ENCODE measurements around the gene ICA1. TPM values are rescaled to one million over a fixed set of nuclear protein-coding genes. Genes with fewer than 3 reads are reported as not detected.
A peak's percentile ranks its signal among the peaks of the same experiment; 100 is the strongest.

ICA1 gene
- total RNA-seq, 2 experiments from 2014 or later = 0.57 to 1.0 TPM

DNA sequence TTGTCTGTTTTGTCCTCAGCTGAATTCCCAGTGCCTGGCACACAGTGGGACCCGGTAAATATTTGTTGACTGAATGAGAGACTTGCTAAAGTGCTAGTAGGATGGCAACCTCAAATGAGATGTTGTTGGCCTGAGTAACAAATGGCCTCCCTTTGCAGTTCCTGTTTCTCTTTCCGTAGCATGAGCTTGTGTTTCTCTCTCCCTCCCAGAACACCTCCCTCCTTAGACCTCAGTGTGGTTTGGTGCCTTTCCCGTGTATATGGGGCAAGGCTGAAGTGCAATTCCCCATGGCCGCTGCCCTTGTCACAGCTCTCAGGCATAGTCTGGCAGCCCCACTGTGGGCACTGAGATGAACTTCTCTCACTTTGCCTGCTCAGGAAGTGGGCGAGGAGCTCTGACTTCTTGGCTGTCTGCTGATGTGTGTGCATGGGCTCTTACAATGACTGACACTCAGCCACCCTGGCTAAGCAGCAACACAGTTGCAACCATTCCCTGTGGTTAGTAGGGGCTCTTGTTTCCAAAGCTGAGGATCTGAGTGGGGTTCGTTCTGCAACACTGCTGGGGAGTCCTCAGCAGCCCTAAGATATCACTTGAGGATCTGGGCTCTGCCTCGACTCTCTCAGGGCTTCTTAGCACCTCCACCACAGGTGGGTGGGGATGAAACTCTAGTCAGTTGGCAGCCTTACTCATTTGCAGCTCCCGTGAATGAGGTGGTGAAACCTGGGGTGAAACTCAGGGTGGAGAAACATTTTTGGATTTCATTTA, 136.1 kb downstream of the ICA1 start:
- Mint-ChIP-seq H3K4me1 (peaks cover 81% of the 10 kb centered on the region), H3K27ac (peak overlapping the region; percentile 95), H3K27me3 (peaks cover 5% of the 10 kb centered on the region), H3K4me3 (peak overlapping the region; percentile 62), H3K36me3 (ENCODE audit: low read depth) (peaks cover 3% of the 10 kb centered on the region), H3K9me3 (ENCODE audit: low read depth) (no peaks in the 10 kb centered on the region)
- POLR2A ChIA-PET = interaction anchor here (0.5 to 2.1 kb wide), 13 partner anchors 9 to 181 kb away, joined by 3 to 22 read pairs (median 3); no protein-coding TSS in a partner anchor
- peak; percentile 88 for DNase-seq
- CTCF ChIA-PET = interaction anchor here (0.7 to 1.6 kb wide), 8 partner anchors 8 to 445 kb away, joined by 3 to 5 read pairs (median 4); no protein-coding TSS in a partner anchor
- ATAC-seq = peak; percentile 93
- intact Hi-C loops (cut with DNase I, micrococcal nuclease) = loop anchor here (1.0 to 10.0 kb wide), 10 partner anchors 8 to 941 kb away; partner anchors contain the start of genes C1GALT1 (in 2 of the 2), GLCCI1 (in 2 of the 2), UMAD1 (in 2 of the 2) and MIOS (in 1 of the 2)

DNA sequence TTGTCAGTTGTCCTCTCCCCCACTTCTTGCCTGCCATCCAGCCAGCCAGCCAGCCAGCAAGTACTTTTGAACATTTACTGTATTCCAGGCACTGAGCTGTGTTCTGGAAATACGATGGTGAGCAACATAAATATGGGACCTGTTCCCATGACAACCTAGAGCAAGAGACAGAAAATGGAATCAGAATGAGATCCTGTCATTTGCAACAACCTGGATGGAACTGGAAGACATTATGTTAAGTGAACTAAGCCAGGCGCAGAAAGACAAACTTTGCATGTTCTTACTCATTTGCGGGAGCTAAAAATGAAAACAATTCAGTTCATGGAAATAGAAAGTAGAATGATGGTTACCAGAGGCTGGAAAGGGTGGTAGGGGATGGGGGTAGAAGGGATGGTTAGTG, 140.7 kb downstream of the ICA1 start:
- DNase-seq = no peak

DNA sequence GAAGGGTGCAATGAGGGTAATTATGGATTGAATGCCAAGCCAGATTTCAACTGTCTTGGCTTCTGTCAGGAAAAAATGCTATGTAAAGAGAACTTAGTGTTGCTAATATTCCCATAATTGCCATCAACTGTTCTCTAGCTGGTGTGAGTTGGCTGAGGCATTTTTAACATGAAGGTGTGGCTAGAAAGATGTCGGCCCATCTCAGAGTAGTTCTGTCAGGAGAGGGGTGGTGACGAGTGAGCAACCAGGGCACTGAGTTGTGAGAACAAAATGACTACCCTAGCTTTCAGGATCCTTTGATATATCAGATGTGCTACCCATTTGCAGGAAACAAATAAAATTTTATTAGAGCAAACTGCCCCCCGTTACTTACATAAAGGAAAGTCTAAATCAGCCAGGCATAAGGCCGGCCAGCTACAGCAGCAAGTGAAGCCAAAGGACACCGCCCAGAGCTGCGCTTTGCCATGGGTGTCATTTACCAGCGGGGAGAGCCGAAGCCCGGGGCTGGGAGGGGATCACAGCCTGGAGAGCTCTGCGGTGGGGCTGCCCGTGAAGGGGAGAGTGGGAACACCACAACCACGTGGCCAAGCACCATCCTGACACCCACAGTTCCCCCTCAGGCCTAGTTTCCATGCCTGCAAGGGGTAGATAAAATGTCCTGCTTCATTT, 141.4 kb downstream of the ICA1 start:
- CTCF ChIA-PET = interaction anchor here (0.6 kb wide), 1 partner anchor 26 kb away, joined by 3 read pairs; no protein-coding TSS in a partner anchor
- POLR2A ChIA-PET = interaction anchor here (0.8 kb wide), 1 partner anchor 480 kb away, joined by 3 read pairs; the partner anchor contains the start of gene UMAD1
- H3K36me3 Mint-ChIP-seq (ENCODE audit: low read depth) = no peaks in the 10 kb centered on the region
- no peak overlapping the region for H3K27ac Mint-ChIP-seq
- DNase-seq = no peak
- peaks cover 4% of the 10 kb centered on the region for H3K9me3 Mint-ChIP-seq (ENCODE audit: low read depth)
- intact Hi-C loops (cut with DNase I, micrococcal nuclease) = loop anchor here (10.0 kb wide), 1 partner anchor 936 kb away; the partner anchor contains the start of gene C1GALT1 (in 2 of the 2)
- no peak for ATAC-seq
- no peak overlapping the region for H3K4me3 Mint-ChIP-seq
- H3K4me1 Mint-ChIP-seq = peaks cover 63% of the 10 kb centered on the region
- H3K27me3 Mint-ChIP-seq = peaks cover 3% of the 10 kb centered on the region

More for the DNA sequence above, 140.7 kb downstream of the ICA1 start:
- intact Hi-C loops (cut with DNase I, micrococcal nuclease) = loop anchor here (10.0 kb wide), 1 partner anchor 936 kb away; the partner anchor contains the start of gene C1GALT1 (in 2 of the 2)
- Mint-ChIP-seq H3K4me3 (no peak overlapping the region), H3K9me3 (ENCODE audit: low read depth) (peaks cover under 1% of the 10 kb centered on the region), H3K36me3 (ENCODE audit: low read depth) (no peaks in the 10 kb centered on the region), H3K4me1 (peaks cover 63% of the 10 kb centered on the region), H3K27me3 (peaks cover 3% of the 10 kb centered on the region), H3K27ac (peak overlapping the region; percentile 49)
- no peak for ATAC-seq
- POLR2A ChIA-PET = interaction anchor here (0.8 kb wide), 1 partner anchor 481 kb away, joined by 3 read pairs; the partner anchor contains the start of gene UMAD1
- CTCF ChIA-PET = interaction anchor here (0.6 kb wide), 1 partner anchor 25 kb away, joined by 3 read pairs; no protein-coding TSS in a partner anchor

DNA sequence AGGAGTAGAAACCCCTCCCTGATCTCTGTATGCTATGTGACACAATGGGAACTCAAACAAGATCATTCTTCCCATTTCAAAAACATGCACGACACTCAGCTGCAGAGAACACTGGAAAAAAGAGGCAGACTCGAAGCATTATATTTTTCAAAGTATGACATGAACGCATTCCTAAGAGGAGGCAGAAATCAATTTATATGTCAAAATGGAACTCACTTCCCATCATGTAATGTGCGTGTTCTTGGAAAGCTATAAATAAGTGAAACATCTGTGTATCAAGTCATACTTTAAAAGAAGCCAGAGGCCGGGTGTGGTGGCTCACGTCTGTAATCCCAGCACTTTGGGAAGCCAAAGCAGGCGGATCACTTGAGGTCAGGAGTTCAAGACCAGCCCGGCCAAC, 142.7 kb downstream of the ICA1 start:
- peaks cover 3% of the 10 kb centered on the region for H3K27me3 Mint-ChIP-seq
- peaks cover 63% of the 10 kb centered on the region for H3K4me1 Mint-ChIP-seq
- H3K4me3 Mint-ChIP-seq = no peak overlapping the region
- CTCF ChIA-PET = interaction anchor here (1.3 to 1.4 kb wide), 2 partner anchors 15 to 200 kb away, joined by 3 to 4 read pairs; no protein-coding TSS in a partner anchor
- H3K27ac Mint-ChIP-seq = no peak overlapping the region
- peaks cover 3% of the 10 kb centered on the region for H3K36me3 Mint-ChIP-seq (ENCODE audit: low read depth)
- no peak for DNase-seq
- intact Hi-C loops (cut with DNase I, micrococcal nuclease) = no loop called here
- peaks cover 10% of the 10 kb centered on the region for H3K9me3 Mint-ChIP-seq (ENCODE audit: low read depth)
- POLR2A ChIA-PET = no interaction called here
- ATAC-seq = no peak

DNA sequence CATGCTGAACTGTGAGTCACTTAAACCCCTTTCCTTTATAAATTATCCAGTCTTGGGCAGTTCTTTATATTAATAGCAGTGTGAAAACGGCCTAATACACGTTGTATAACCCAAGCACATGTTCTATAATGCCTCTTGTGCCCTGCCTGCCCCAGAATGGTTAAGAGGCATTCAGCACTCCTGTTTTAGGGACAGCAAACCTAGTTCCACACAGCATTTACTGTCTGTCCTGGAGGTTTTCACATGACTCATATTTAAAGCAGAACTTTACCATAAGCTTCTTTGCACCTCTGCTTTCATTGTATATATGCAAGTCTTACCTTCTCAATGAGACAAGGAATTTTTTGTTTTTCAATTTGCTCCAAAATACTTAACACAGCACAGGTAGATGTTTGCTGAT, 144.8 kb downstream of the ICA1 start:
- H3K27me3 Mint-ChIP-seq = no peaks in the 10 kb centered on the region

DNA sequence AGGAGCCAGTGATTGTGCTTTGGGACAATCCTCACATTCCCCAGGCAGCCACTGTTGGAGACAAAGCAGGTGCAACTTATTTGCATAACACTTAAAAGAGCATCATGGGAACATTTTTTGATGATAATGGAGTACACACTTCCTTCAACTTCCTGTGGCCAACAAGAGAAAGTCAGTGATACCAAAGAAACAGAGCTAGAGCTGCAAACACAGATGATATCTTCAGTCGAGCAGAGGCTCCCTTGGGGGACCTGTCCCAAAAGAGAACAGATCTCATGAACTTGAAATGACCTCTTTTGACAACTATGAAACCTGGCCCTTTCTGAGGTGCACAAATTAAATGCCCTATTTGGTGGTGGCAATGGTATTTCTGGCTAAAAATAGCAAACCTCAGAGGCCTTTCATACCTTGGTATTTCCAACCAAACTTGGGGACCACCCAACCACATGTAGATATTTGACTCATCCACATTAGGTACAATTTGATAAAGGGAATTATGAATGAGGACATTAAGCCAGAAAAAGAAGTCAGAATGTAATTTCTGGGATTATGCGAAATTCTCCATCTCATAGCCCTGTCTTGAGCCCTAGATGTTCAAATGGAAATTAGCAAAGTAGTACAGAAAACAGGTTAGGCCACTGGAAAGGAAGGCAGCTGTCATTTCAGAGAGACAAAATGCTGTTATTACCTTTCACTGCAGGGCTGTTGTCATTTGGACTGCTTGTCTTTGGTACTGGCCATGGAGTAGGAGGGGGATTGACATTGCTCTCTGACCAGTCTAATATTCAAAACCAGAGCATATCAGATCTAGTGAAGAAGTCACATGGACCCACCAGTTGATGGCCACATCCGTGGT, 146.2 kb downstream of the ICA1 start:
- POLR2A ChIA-PET = no interaction called here

More for the DNA sequence above, 144.8 kb downstream of the ICA1 start:
- DNase-seq = no peak
- peak; percentile 63 for ATAC-seq
- intact Hi-C loops (cut with DNase I, micrococcal nuclease) = no loop called here
- H3K4me3 Mint-ChIP-seq = no peak overlapping the region
- peaks cover 8% of the 10 kb centered on the region for H3K36me3 Mint-ChIP-seq (ENCODE audit: low read depth)
- ChIA-PET POLR2A (no interaction called here), CTCF (interaction anchor here (0.9 to 1.0 kb wide), 2 partner anchors 12 to 73 kb away, joined by 3 to 4 read pairs; no protein-coding TSS in a partner anchor)
- H3K4me1 Mint-ChIP-seq = peaks cover 61% of the 10 kb centered on the region
- H3K9me3 Mint-ChIP-seq (ENCODE audit: low read depth) = peaks cover 14% of the 10 kb centered on the region
- H3K27ac Mint-ChIP-seq = no peak overlapping the region

DNA sequence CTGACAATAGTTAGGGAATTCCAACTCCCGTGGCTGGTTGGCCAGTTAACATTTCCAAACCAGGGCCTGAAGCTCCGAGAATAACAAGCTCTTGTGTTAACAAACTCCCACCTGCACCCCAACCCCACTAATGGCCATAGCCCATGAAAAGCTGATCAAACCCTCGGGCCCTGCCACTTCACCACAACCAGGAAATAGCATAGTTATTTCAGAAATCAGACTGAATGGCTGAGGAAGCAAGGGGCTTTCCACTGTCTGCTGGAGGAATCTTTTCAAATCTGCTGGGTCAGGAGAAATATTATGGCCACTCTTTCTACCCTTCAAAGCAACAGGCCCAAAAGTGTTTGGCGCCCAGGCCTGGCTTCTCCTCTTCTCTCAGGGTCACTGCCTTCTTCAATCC, 147.8 kb downstream of the ICA1 start:
- H3K4me1 Mint-ChIP-seq = peaks cover 59% of the 10 kb centered on the region
- CTCF ChIA-PET = no interaction called here
- H3K27me3 Mint-ChIP-seq = no peaks in the 10 kb centered on the region
- H3K27ac Mint-ChIP-seq = no peak overlapping the region
- peaks cover 14% of the 10 kb centered on the region for H3K9me3 Mint-ChIP-seq (ENCODE audit: low read depth)
- POLR2A ChIA-PET = no interaction called here
- H3K36me3 Mint-ChIP-seq (ENCODE audit: low read depth) = peaks cover 8% of the 10 kb centered on the region
- no peak overlapping the region for H3K4me3 Mint-ChIP-seq
- no peak for ATAC-seq
- DNase-seq = no peak
- intact Hi-C loops (cut with DNase I, micrococcal nuclease) = no loop called here

More for the DNA sequence above, 146.2 kb downstream of the ICA1 start:
- Mint-ChIP-seq H3K36me3 (ENCODE audit: low read depth) (peaks cover 8% of the 10 kb centered on the region), H3K4me1 (peaks cover 62% of the 10 kb centered on the region), H3K27ac (peak overlapping the region; percentile 14), H3K4me3 (no peak overlapping the region), H3K9me3 (ENCODE audit: low read depth) (peaks cover 14% of the 10 kb centered on the region), H3K27me3 (no peaks in the 10 kb centered on the region)
- DNase-seq (no peak), ATAC-seq (no peak)
- intact Hi-C loops (cut with DNase I, micrococcal nuclease) = no loop called here
- CTCF ChIA-PET = interaction anchor here (0.5 to 1.0 kb wide), 2 partner anchors 10 to 848 kb away, joined by 3 to 4 read pairs; no protein-coding TSS in a partner anchor

DNA sequence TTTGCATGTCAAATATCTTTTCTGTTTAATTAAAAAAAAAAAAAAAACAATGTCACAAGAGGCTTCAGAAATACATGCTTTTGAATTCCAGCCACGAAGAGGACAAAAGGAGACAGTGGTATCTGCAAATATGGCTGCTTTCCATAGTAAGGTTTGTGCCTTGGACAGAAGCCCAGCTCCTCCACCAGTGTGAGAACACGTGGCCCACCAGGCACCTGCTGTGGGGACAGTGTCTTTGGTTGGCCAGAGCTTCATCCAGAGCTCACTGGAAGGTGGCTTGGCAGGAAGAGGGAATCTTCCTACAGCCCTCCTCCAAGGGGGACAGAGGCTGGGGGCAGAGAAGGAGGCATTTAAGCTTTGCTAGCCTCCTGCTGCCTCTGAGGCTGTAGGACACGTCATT, 148.8 kb downstream of the ICA1 start:
- H3K27me3 Mint-ChIP-seq = no peaks in the 10 kb centered on the region
- ChIA-PET CTCF (interaction anchor here (0.7 kb wide), 1 partner anchor 12 kb away, joined by 4 read pairs; no protein-coding TSS in a partner anchor), POLR2A (no interaction called here)
- peaks cover 59% of the 10 kb centered on the region for H3K4me1 Mint-ChIP-seq
- no peak overlapping the region for H3K4me3 Mint-ChIP-seq
- intact Hi-C loops (cut with DNase I, micrococcal nuclease) = no loop called here
- no peak overlapping the region for H3K27ac Mint-ChIP-seq
- DNase-seq (no peak), ATAC-seq (no peak)
- peaks cover 8% of the 10 kb centered on the region for H3K36me3 Mint-ChIP-seq (ENCODE audit: low read depth)
- peaks cover 14% of the 10 kb centered on the region for H3K9me3 Mint-ChIP-seq (ENCODE audit: low read depth)

DNA sequence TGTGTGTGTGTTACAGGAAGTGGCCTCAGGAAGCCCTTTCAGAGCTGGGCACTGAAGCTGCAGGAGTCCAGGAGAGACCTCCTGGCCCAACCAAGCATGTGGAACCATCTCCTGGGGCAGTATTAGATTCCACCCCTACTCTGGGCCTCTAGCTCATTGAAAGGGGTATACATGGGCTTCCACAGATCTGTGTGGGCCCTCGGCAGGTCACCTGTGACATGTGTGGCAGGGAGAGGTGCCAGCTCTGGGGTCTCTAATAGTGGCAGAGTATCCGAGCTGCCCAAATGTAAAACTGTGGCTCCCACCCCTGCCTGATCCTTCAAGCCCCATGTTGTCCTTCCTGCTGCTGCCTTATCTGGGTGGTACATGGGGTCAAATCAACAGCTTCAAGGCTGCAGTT, 149.3 kb downstream of the ICA1 start:
- no peak overlapping the region for H3K4me3 Mint-ChIP-seq
- peaks cover 14% of the 10 kb centered on the region for H3K9me3 Mint-ChIP-seq (ENCODE audit: low read depth)
- no peak for ATAC-seq
- CTCF ChIA-PET = no interaction called here
- no peak for DNase-seq
- POLR2A ChIA-PET = no interaction called here
- H3K27me3 Mint-ChIP-seq = no peaks in the 10 kb centered on the region
- peaks cover 8% of the 10 kb centered on the region for H3K36me3 Mint-ChIP-seq (ENCODE audit: low read depth)
- peaks cover 58% of the 10 kb centered on the region for H3K4me1 Mint-ChIP-seq
- no peak overlapping the region for H3K27ac Mint-ChIP-seq
- intact Hi-C loops (cut with DNase I, micrococcal nuclease) = no loop called here

DNA sequence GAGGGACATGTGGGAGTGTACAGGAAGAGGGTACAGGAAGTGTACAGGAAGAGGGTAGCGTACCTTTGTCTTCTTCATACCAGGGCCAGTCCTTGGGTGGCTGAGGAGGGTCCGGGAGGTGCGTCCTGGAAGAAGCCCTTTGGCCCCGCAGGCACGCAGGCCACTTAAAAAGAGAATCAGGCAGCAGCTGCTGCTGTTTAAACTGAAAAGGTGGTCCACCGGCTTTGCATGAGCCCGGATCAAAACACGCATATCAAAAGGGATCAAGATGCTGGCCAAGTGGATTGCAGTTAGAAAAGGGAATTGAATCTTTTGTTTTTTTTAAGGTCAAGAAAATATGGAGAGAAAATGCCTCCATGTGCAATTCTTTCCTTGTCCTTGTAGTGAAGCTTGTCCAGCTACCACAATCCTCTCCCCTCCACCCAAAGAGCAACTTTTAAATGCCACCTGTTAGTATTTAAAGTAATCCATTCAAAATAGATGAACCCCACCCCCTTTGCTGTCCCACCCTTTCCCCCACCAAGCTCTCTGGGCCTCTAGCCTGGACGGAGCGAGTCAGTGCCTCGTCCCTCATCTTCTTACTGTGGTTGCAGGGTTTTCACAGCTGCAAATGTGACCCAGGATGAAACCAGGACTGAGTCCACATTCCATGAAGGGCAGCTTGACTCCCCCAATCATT, 150.5 kb downstream of the ICA1 start:
- Mint-ChIP-seq H3K9me3 (ENCODE audit: low read depth) (peaks cover 14% of the 10 kb centered on the region), H3K27ac (no peak overlapping the region), H3K4me3 (no peak overlapping the region), H3K4me1 (peaks cover 51% of the 10 kb centered on the region), H3K36me3 (ENCODE audit: low read depth) (peaks cover 8% of the 10 kb centered on the region), H3K27me3 (no peaks in the 10 kb centered on the region)
- ATAC-seq (no peak), DNase-seq (no peak)
- POLR2A ChIA-PET = no interaction called here
- CTCF ChIA-PET = interaction anchor here (1.2 kb wide), 1 partner anchor 12 kb away, joined by 3 read pairs; no protein-coding TSS in a partner anchor
- intact Hi-C loops (cut with DNase I, micrococcal nuclease) = no loop called here

Data from activated CD4-positive, alpha-beta T cell treated with anti-CD3 and anti-CD28 coated beads for 36 hours (primary cell).